ENCODE results near the gene ITM2C.

Gene ITM2C

GRCh38 chr2:230899786-230900185 is 35.0 kb downstream of the ITM2C start:
- Histone ChIP-seq H3K4me3 (ENCODE audit: insufficient read length, low read depth) (no peak overlapping the region), H3K4me1 (ENCODE audit: insufficient read depth, insufficient read length) (peaks cover 7% of the 10 kb centered on the region), H3K9me3 (ENCODE audit: insufficient read depth, low read length) (no peaks in the 10 kb centered on the region), H3K36me3 (ENCODE audit: insufficient read depth, insufficient read length, low read length) (no peaks in the 10 kb centered on the region), H3K27me3 (ENCODE audit: insufficient read depth, insufficient read length) (no peaks in the 10 kb centered on the region), H3K9ac (ENCODE audit: insufficient read length, low read depth) (no peak overlapping the region)
- TF ChIP-seq SUZ12 (IDR thresholded peaks at IDR 0.05; ENCODE audit: extremely low read depth, insufficient read depth, insufficient read length), result no peak
- TF ChIP-seq YY1 (IDR thresholded peaks at IDR 0.05; ENCODE audit: insufficient read depth, insufficient read length), result no peak
- TF ChIP-seq ZNF274 (IDR thresholded peaks at IDR 0.05; ENCODE audit: low read depth, low read length), result no peak
- no peak for DNase-seq (ENCODE audit: low read depth, low spot score)

GRCh38 chr2:230900336-230900995 is 35.7 kb downstream of the ITM2C start:
- H3K36me3 ChIP-seq (ENCODE audit: insufficient read depth, insufficient read length, low read length), result no peaks in the 10 kb centered on the region
- no peaks in the 10 kb centered on the region for H3K9me3 ChIP-seq (ENCODE audit: insufficient read depth, low read length)
- TF ChIP-seq YY1 (IDR thresholded peaks at IDR 0.05; ENCODE audit: insufficient read depth, insufficient read length) (no peak), ZNF274 (IDR thresholded peaks at IDR 0.05; ENCODE audit: low read depth, low read length) (no peak), SUZ12 (IDR thresholded peaks at IDR 0.05; ENCODE audit: extremely low read depth, insufficient read depth, insufficient read length) (no peak)
- peaks cover 10% of the 10 kb centered on the region for H3K4me1 ChIP-seq (ENCODE audit: insufficient read depth, insufficient read length)
- no peaks in the 10 kb centered on the region for H3K27me3 ChIP-seq (ENCODE audit: insufficient read depth, insufficient read length)
- H3K9ac ChIP-seq (ENCODE audit: insufficient read length, low read depth), result no peak overlapping the region
- DNase-seq (ENCODE audit: low read depth, low spot score), result no peak
- no peak overlapping the region for H3K4me3 ChIP-seq (ENCODE audit: insufficient read length, low read depth)

GRCh38 chr2:230901006-230901405 is 36.3 kb downstream of the ITM2C start:
- DNase-seq (ENCODE audit: low read depth, low spot score), result no peak
- no peak overlapping the region for H3K9ac ChIP-seq (ENCODE audit: insufficient read length, low read depth)
- TF ChIP-seq SUZ12 (IDR thresholded peaks at IDR 0.05; ENCODE audit: extremely low read depth, insufficient read depth, insufficient read length) (no peak), ZNF274 (IDR thresholded peaks at IDR 0.05; ENCODE audit: low read depth, low read length) (no peak), YY1 (IDR thresholded peaks at IDR 0.05; ENCODE audit: insufficient read depth, insufficient read length) (no peak)
- no peak overlapping the region for H3K4me3 ChIP-seq (ENCODE audit: insufficient read length, low read depth)
- no peaks in the 10 kb centered on the region for H3K36me3 ChIP-seq (ENCODE audit: insufficient read depth, insufficient read length, low read length)
- H3K4me1 ChIP-seq (ENCODE audit: insufficient read depth, insufficient read length), result peaks cover 15% of the 10 kb centered on the region
- no peaks in the 10 kb centered on the region for H3K9me3 ChIP-seq (ENCODE audit: insufficient read depth, low read length)
- H3K27me3 ChIP-seq (ENCODE audit: insufficient read depth, insufficient read length), result no peaks in the 10 kb centered on the region

GRCh38 chr2:230902180-230902899 is 37.6 kb downstream of the ITM2C start:
- Histone ChIP-seq H3K9me3 (ENCODE audit: insufficient read depth, low read length) (no peaks in the 10 kb centered on the region), H3K4me3 (ENCODE audit: insufficient read length, low read depth) (no peak overlapping the region), H3K4me1 (ENCODE audit: insufficient read depth, insufficient read length) (peaks cover 20% of the 10 kb centered on the region), H3K36me3 (ENCODE audit: insufficient read depth, insufficient read length, low read length) (no peaks in the 10 kb centered on the region), H3K9ac (ENCODE audit: insufficient read length, low read depth) (no peak overlapping the region), H3K27me3 (ENCODE audit: insufficient read depth, insufficient read length) (no peaks in the 10 kb centered on the region)
- no peak for TF ChIP-seq YY1 (IDR thresholded peaks at IDR 0.05; ENCODE audit: insufficient read depth, insufficient read length)
- TF ChIP-seq ZNF274 (IDR thresholded peaks at IDR 0.05; ENCODE audit: low read depth, low read length), result no peak
- DNase-seq (ENCODE audit: low read depth, low spot score), result peak; percentile 80

- Histone ChIP-seq H3K9ac (ENCODE audit: insufficient read length, low read depth) (no peak overlapping the region), H3K9me3 (ENCODE audit: insufficient read depth, low read length) (no peaks in the 10 kb centered on the region), H3K4me1 (ENCODE audit: insufficient read depth, insufficient read length) (peaks cover 25% of the 10 kb centered on the region), H3K27me3 (ENCODE audit: insufficient read depth, insufficient read length) (no peaks in the 10 kb centered on the region), H3K4me3 (ENCODE audit: insufficient read length, low read depth) (no peak overlapping the region), H3K36me3 (ENCODE audit: insufficient read depth, insufficient read length, low read length) (no peaks in the 10 kb centered on the region)
- DNase-seq (ENCODE audit: low read depth, low spot score), result no peak
- no peak for TF ChIP-seq ZNF274 (IDR thresholded peaks at IDR 0.05; ENCODE audit: low read depth, low read length)
- TF ChIP-seq SUZ12 (IDR thresholded peaks at IDR 0.05; ENCODE audit: extremely low read depth, insufficient read depth, insufficient read length), result no peak
- TF ChIP-seq YY1 (IDR thresholded peaks at IDR 0.05; ENCODE audit: insufficient read depth, insufficient read length), result no peak
These were observed 38.7 kb downstream of the ITM2C start for GRCh38 chr2:230903231-230904150.

- Histone ChIP-seq H3K4me1 (ENCODE audit: insufficient read depth, insufficient read length) (peaks cover 26% of the 10 kb centered on the region), H3K27me3 (ENCODE audit: insufficient read depth, insufficient read length) (no peaks in the 10 kb centered on the region), H3K9me3 (ENCODE audit: insufficient read depth, low read length) (0 out of 2 replicates have a peak, but pooled peaks cover 4% of the 10 kb centered on the region), H3K36me3 (ENCODE audit: insufficient read depth, insufficient read length, low read length) (no peaks in the 10 kb centered on the region), H3K9ac (ENCODE audit: insufficient read length, low read depth) (no peak overlapping the region), H3K4me3 (ENCODE audit: insufficient read length, low read depth) (no peak overlapping the region)
- DNase-seq (ENCODE audit: low read depth, low spot score), result no peak
- TF ChIP-seq SUZ12 (IDR thresholded peaks at IDR 0.05; ENCODE audit: extremely low read depth, insufficient read depth, insufficient read length), result no peak
- no peak for TF ChIP-seq ZNF274 (IDR thresholded peaks at IDR 0.05; ENCODE audit: low read depth, low read length)
These were observed 40.2 kb downstream of the ITM2C start for GRCh38 chr2:230904856-230905447.

Data from NT2/D1 (cell line).